ENCODE data around the gene FILIP1.
A peak's percentile ranks its signal among the peaks of the same experiment; 100 is the strongest.
"Not testable (repeated sequence)": the region's sequence is repeated elsewhere in the genome, so short reads cannot be mapped to it uniquely, and the experiment has no call there.

The FILIP1 gene

GRCh38 chr6:75414445-75415021 lies 79.1 kb downstream of the FILIP1 start:
- H3K4me3 ChIP-seq (ENCODE audit: low read depth, low read length) = no peak overlapping the region
- TF ChIP-seq CTCF (conservative IDR thresholded peaks at IDR 0.05; ENCODE audit: low read depth, low read length) = no peak
- no peak for DNase-seq (ENCODE audit: low read depth)

GRCh38 chr6:75412969-75413662 lies 80.5 kb downstream of the FILIP1 start:
- TF ChIP-seq CTCF (conservative IDR thresholded peaks at IDR 0.05; ENCODE audit: low read depth, low read length) = no peak
- DNase-seq (ENCODE audit: low read depth) = peak; percentile 90
- H3K4me3 ChIP-seq (ENCODE audit: low read depth, low read length) = no peak overlapping the region

GRCh38 chr6:75410564-75410963 lies 83.0 kb downstream of the FILIP1 start:
- DNase-seq (ENCODE audit: low read depth); H3K4me3 ChIP-seq (ENCODE audit: low read depth, low read length): not testable (repeated sequence)

GRCh38 chr6:75409928-75410327 lies 83.7 kb downstream of the FILIP1 start:
- no peak for TF ChIP-seq CTCF (conservative IDR thresholded peaks at IDR 0.05; ENCODE audit: low read depth, low read length)
- H3K4me3 ChIP-seq (ENCODE audit: low read depth, low read length) = no peak overlapping the region
- no peak for DNase-seq (ENCODE audit: low read depth)

GRCh38 chr6:75409286-75409685 lies 84.3 kb downstream of the FILIP1 start:
- DNase-seq (ENCODE audit: low read depth) = no peak

GRCh38 chr6:75403563-75404080 lies 90.0 kb downstream of the FILIP1 start:
- H3K4me3 ChIP-seq (ENCODE audit: low read depth, low read length) = no peak overlapping the region
- no peak for TF ChIP-seq CTCF (conservative IDR thresholded peaks at IDR 0.05; ENCODE audit: low read depth, low read length)
- no peak for DNase-seq (ENCODE audit: low read depth)

More at GRCh38 chr6:75409286-75409685, 84.3 kb downstream of the FILIP1 start:
- no peak overlapping the region for H3K4me3 ChIP-seq (ENCODE audit: low read depth, low read length)
- TF ChIP-seq CTCF (conservative IDR thresholded peaks at IDR 0.05; ENCODE audit: low read depth, low read length) = no peak

- no peak for TF ChIP-seq CTCF (conservative IDR thresholded peaks at IDR 0.05; ENCODE audit: low read depth, low read length)
- no peak overlapping the region for H3K4me3 ChIP-seq (ENCODE audit: low read depth, low read length)
- DNase-seq (ENCODE audit: low read depth) = peak; percentile 66
Measured at GRCh38 chr6:75402296-75402695, 91.3 kb downstream of the FILIP1 start.
